Measurements from ENCODE around the gene RPL32.

The RPL32 gene

GRCh38 chr3:12810013-12810780, 31.2 kb downstream of the RPL32 start:
- H3K27ac Mint-ChIP-seq, result no peak overlapping the region
- peaks cover 13% of the 10 kb centered on the region for H3K4me1 Mint-ChIP-seq
- no peaks in the 10 kb centered on the region for H3K9me3 Mint-ChIP-seq
- no peaks in the 10 kb centered on the region for H3K36me3 Mint-ChIP-seq
- peak overlapping the region; percentile 37 for H3K4me3 Mint-ChIP-seq
- ATAC-seq (peak; percentile 96), DNase-seq (ENCODE audit: low spot score in 2 of 2) (peak; percentile 97 to 98)

- DNase-seq (ENCODE audit: low spot score in 2 of 2), result no peak
- no peaks in the 10 kb centered on the region for H3K36me3 Mint-ChIP-seq
- H3K4me1 Mint-ChIP-seq, result peaks cover 13% of the 10 kb centered on the region
- no peak for ATAC-seq
- H3K9me3 Mint-ChIP-seq, result no peaks in the 10 kb centered on the region
- H3K4me3 Mint-ChIP-seq, result peak overlapping the region; percentile 37
- H3K27ac Mint-ChIP-seq, result peak overlapping the region; percentile 33
Measured at GRCh38 chr3:12809435-12809834, 31.9 kb downstream of the RPL32 start.

GRCh38 chr3:12809001-12809400, 32.4 kb downstream of the RPL32 start:
- peak overlapping the region; percentile 33 for H3K27ac Mint-ChIP-seq

GRCh38 chr3:12808587-12808986, 32.8 kb downstream of the RPL32 start:
- no peak for DNase-seq (ENCODE audit: low spot score in 2 of 2)
- Mint-ChIP-seq H3K4me3 (peak overlapping the region; percentile 37), H3K9me3 (no peaks in the 10 kb centered on the region), H3K27ac (no peak overlapping the region), H3K36me3 (no peaks in the 10 kb centered on the region), H3K4me1 (peaks cover 13% of the 10 kb centered on the region)
- ATAC-seq, result no peak

More at GRCh38 chr3:12809001-12809400, 32.4 kb downstream of the RPL32 start:
- ATAC-seq (no peak), DNase-seq (ENCODE audit: low spot score in 2 of 2) (no peak)
- Mint-ChIP-seq H3K9me3 (no peaks in the 10 kb centered on the region), H3K4me1 (peaks cover 13% of the 10 kb centered on the region), H3K36me3 (no peaks in the 10 kb centered on the region), H3K4me3 (peak overlapping the region; percentile 37)

- Mint-ChIP-seq H3K9me3 (no peaks in the 10 kb centered on the region), H3K27ac (no peak overlapping the region), H3K4me3 (no peak overlapping the region), H3K36me3 (no peaks in the 10 kb centered on the region), H3K4me1 (peaks cover 13% of the 10 kb centered on the region)
- DNase-seq (ENCODE audit: low spot score in 2 of 2) (no peak), ATAC-seq (no peak)
Measured at GRCh38 chr3:12807601-12808359, 33.6 kb downstream of the RPL32 start.

- no peak for DNase-seq (ENCODE audit: low spot score in 2 of 2)
- no peak overlapping the region for H3K4me3 Mint-ChIP-seq
- no peaks in the 10 kb centered on the region for H3K9me3 Mint-ChIP-seq
- ATAC-seq, result no peak
- H3K4me1 Mint-ChIP-seq, result peaks cover 13% of the 10 kb centered on the region
- no peaks in the 10 kb centered on the region for H3K36me3 Mint-ChIP-seq
- no peak overlapping the region for H3K27ac Mint-ChIP-seq
Measured at GRCh38 chr3:12807066-12807465, 34.3 kb downstream of the RPL32 start.

- no peak overlapping the region for H3K4me3 Mint-ChIP-seq
- ATAC-seq, result no peak
- no peak for DNase-seq (ENCODE audit: low spot score in 2 of 2)
- H3K9me3 Mint-ChIP-seq, result no peaks in the 10 kb centered on the region
- no peaks in the 10 kb centered on the region for H3K4me1 Mint-ChIP-seq
- H3K27ac Mint-ChIP-seq, result no peak overlapping the region
- no peaks in the 10 kb centered on the region for H3K36me3 Mint-ChIP-seq
Measured at GRCh38 chr3:12803371-12803770, 38.0 kb downstream of the RPL32 start.

- Mint-ChIP-seq H3K27ac (no peak overlapping the region), H3K9me3 (no peaks in the 10 kb centered on the region), H3K36me3 (no peaks in the 10 kb centered on the region), H3K4me1 (peaks cover 5% of the 10 kb centered on the region), H3K4me3 (no peak overlapping the region)
- no peak for DNase-seq (ENCODE audit: low spot score in 2 of 2)
- ATAC-seq, result no peak
Measured at GRCh38 chr3:12799525-12800440, 41.6 kb downstream of the RPL32 start.

- H3K4me3 Mint-ChIP-seq, result no peak overlapping the region
- H3K27ac Mint-ChIP-seq, result no peak overlapping the region
- DNase-seq (ENCODE audit: low spot score in 2 of 2) (no peak), ATAC-seq (no peak)
- peaks cover 5% of the 10 kb centered on the region for H3K4me1 Mint-ChIP-seq
- H3K36me3 Mint-ChIP-seq, result no peaks in the 10 kb centered on the region
- H3K9me3 Mint-ChIP-seq, result no peaks in the 10 kb centered on the region
Measured at GRCh38 chr3:12798559-12799179, 42.7 kb downstream of the RPL32 start.

GRCh38 chr3:12797892-12798558, 43.3 kb downstream of the RPL32 start:
- no peaks in the 10 kb centered on the region for H3K36me3 Mint-ChIP-seq
- H3K27ac Mint-ChIP-seq, result no peak overlapping the region
- ATAC-seq (peak; percentile 29), DNase-seq (ENCODE audit: low spot score in 2 of 2) (no peak)
- H3K9me3 Mint-ChIP-seq, result no peaks in the 10 kb centered on the region
- H3K4me1 Mint-ChIP-seq, result peaks cover 5% of the 10 kb centered on the region
- H3K4me3 Mint-ChIP-seq, result peak overlapping the region; percentile 67

GRCh38 chr3:12797124-12797891, 44.1 kb downstream of the RPL32 start:
- Mint-ChIP-seq H3K4me3 (peak overlapping the region; percentile 67), H3K9me3 (no peaks in the 10 kb centered on the region), H3K36me3 (no peaks in the 10 kb centered on the region), H3K27ac (peak overlapping the region; percentile 37), H3K4me1 (peaks cover 5% of the 10 kb centered on the region)
- DNase-seq (ENCODE audit: low spot score in 2 of 2), result no peak
- ATAC-seq, result no peak

- Mint-ChIP-seq H3K27ac (peak within 1 kb of the TSS; percentile 37), H3K4me3 (peak within 1 kb of the TSS; percentile 67), H3K4me1 (peaks cover 5% of the 10 kb centered on the region), H3K9me3 (no peaks in the 10 kb centered on the region), H3K36me3 (no peaks in the 10 kb centered on the region)
- DNase-seq (ENCODE audit: low spot score in 2 of 2) (no peak), ATAC-seq (peak; percentile 74)
Measured at GRCh38 chr3:12796171-12797123, 44.9 kb downstream of the RPL32 start, which contains the start of gene CAND2. Gene CAND2 (plus strand): TSS chr3:12796680. CDS start chr3:12796721, 41 bp downstream.

- Mint-ChIP-seq H3K36me3 (no peaks in the 10 kb centered on the region), H3K27ac (no peak overlapping the region), H3K4me3 (no peak overlapping the region), H3K4me1 (peaks cover 5% of the 10 kb centered on the region), H3K9me3 (no peaks in the 10 kb centered on the region)
- DNase-seq (ENCODE audit: low spot score in 2 of 2) (no peak), ATAC-seq (no peak)
Measured at GRCh38 chr3:12793701-12794100, 47.7 kb downstream of the RPL32 start.

Data from stimulated activated effector memory CD8-positive, alpha-beta T cell treated with anti-CD3 and anti-CD28 coated beads, Interleukin-12 subunit alpha, Interleukin-12 subunit beta, amount 100 ng/mL, for 72 hours (primary cell).